K562 (cell line): Measurements from ENCODE around the gene SCYGR3. TPM values are rescaled to one million over a fixed set of nuclear protein-coding genes. Genes with fewer than 3 reads are reported as not detected.

Experiments
- ATAC-seq: fragments of 200-7000 bp; cut with Tn5 transposase; 3 replicates; pipeline ENCODE4 v1.9.1; 2020; ENCODE audit warnings: moderate library complexity
- BruUV-seq: library from RNA; stranded (reverse); fragments of 400-500 nt; replicated peaks from 2 replicates; lab custom pipeline; 2021; lab: Mats Ljungman, UMichigan
- CTCF ChIA-PET: fragments of 300-600 bp; formaldehyde crosslinking; extraction: SDS; loops from one replicate; lab custom pipeline; 2021; ENCODE audit warnings: low intra/inter-chr PET ratio; lab: Yijun Ruan, JAX
- POLR2A ChIA-PET: fragments of 300-600, 350-650 bp; sonication (Branson Sonifier 250); formaldehyde crosslinking; extraction: SDS; loops from one replicate; lab custom pipeline; 2021; ENCODE audit warnings: antibody characterized with exemption, inconsistent platforms; lab: Yijun Ruan, JAX
- DNase-seq, 4 experiments: peaks; one replicate each; pipeline versions ENCODE4 v3.0.0 to v3.0.0-alpha.2; 2011 to 2018; ENCODE audit warnings: low spot score in 3 of 4, mixed read lengths in 3 of 4; ENCODE audit errors: extremely low read depth in 1 of 4
- FAIRE-seq: peaks from 2 replicates; lab custom pipeline; 2011; peaks lifted over from hg19 to GRCh38; lab: Jason Lieb, UNC
- H2AFZ ChIP-seq: 2 replicates; pipeline ENCODE4 v1.6.0; 2011; ENCODE audit warnings: low read depth, low read length, control low read depth, inconsistent platforms
- H3K27ac ChIP-seq: fragments of 200-600 bp; 3 replicates; pipeline ENCODE4 v1.8.0; 2011; ENCODE audit warnings: low read depth, mild to moderate bottlenecking, control low read depth, inconsistent platforms, low read length, moderate library complexity, mixed read lengths; ENCODE audit errors: extremely low read depth
- H3K27me3 ChIP-seq, 2 experiments: fragments of 300-600 bp in 1 of 2; 2 replicates in 1 of 2; 3 replicates in 1 of 2; pipeline versions ENCODE4 v1.6.0 to v1.8.0; 2011; ENCODE audit warnings: inconsistent platforms in 2 of 2, low read length in 2 of 2, mild to moderate bottlenecking in 1 of 2, mixed read lengths in 1 of 2, moderate library complexity in 1 of 2; ENCODE audit not compliant: control insufficient read depth in 2 of 2, insufficient read depth in 2 of 2
- H3K36me3 ChIP-seq: fragments of 300-600 bp; 3 replicates; pipeline ENCODE4 v1.8.0; 2011; ENCODE audit warnings: mild to moderate bottlenecking, low read length, inconsistent platforms; ENCODE audit not compliant: control insufficient read depth, insufficient read depth
- H3K4me1 ChIP-seq, 2 experiments: fragments of 200-600 bp in 1 of 2; replicated peaks in 1 of 2; 2 replicates in 1 of 2; 3 replicates in 1 of 2; pipeline versions ENCODE4 v1.5.1 to v1.8.0; 2011; ENCODE audit warnings: inconsistent platforms in 2 of 2, low read length in 2 of 2, mild to moderate bottlenecking in 1 of 2, mixed read lengths in 1 of 2, moderate library complexity in 1 of 2; ENCODE audit not compliant: control insufficient read depth in 2 of 2, insufficient read depth in 2 of 2
- H3K4me2 ChIP-seq: 2 replicates; pipeline ENCODE4 v1.6.1; 2011; ENCODE audit warnings: low read length, control low read depth, inconsistent platforms, mixed read lengths; ENCODE audit not compliant: insufficient read depth
- H3K4me3 ChIP-seq: fragments of 200-600 bp; sonication (generic), shearing (Covaris generic); 2 replicates; pipeline ENCODE4 v1.5.1; 2016; ENCODE audit warnings: control low read depth, inconsistent platforms
- H3K79me2 ChIP-seq: fragments of 200-600 bp; 3 replicates; pipeline ENCODE4 v1.8.0; 2011; ENCODE audit warnings: low read length, inconsistent platforms; ENCODE audit not compliant: control insufficient read depth, insufficient read depth
- H3K9ac ChIP-seq, 2 experiments: 2 replicates each; pipeline versions ENCODE4 v1.6.0 to v1.6.1; 2011; ENCODE audit warnings: low read depth in 2 of 2, low read length in 2 of 2, control low read depth in 1 of 2, inconsistent platforms in 1 of 2, mild to moderate bottlenecking in 1 of 2, mixed read lengths in 1 of 2; ENCODE audit not compliant: insufficient read depth in 1 of 2
- H3K9me1 ChIP-seq: one replicate; pipeline ENCODE4 v1.6.0; 2011; ENCODE audit warnings: inconsistent platforms, mild to moderate bottlenecking, low read length, moderate library complexity; ENCODE audit not compliant: control insufficient read depth, insufficient read depth
- H3K9me3 ChIP-seq: replicated peaks from 2 replicates; pipeline ENCODE4 v1.5.1; 2011; ENCODE audit warnings: low read depth, low read length, inconsistent platforms; ENCODE audit not compliant: control insufficient read depth, insufficient read depth
- H4K20me1 ChIP-seq: replicated peaks from 2 replicates; pipeline ENCODE4 v1.6.1; 2011; ENCODE audit warnings: low read length, inconsistent platforms, mixed read lengths; ENCODE audit not compliant: control insufficient read depth, insufficient read depth
- ZBTB1 ChIP-seq: sonication (generic); formaldehyde crosslinking; IDR thresholded peaks from 2 replicates; pipeline ENCODE4 v1.8.1; 2023; ENCODE audit warnings: missing genetic modification reagents, low read depth, mild to moderate bottlenecking, borderline replicate concordance
- ZNF551 ChIP-seq: fragments of 250-450 bp; sonication (Bioruptor Pico); IDR thresholded peaks from 2 replicates; pipeline ENCODE4 v1.5.0; 2021; ENCODE audit warnings: mild to moderate bottlenecking, moderate library complexity
- WGBS: fragments of 100-300 bp; shearing (Covaris generic); methylation state at CpG from one replicate; pipeline ENCODE4 v1.1.6; 2016; ENCODE audit warnings: low coverage, mixed read lengths; ENCODE audit not compliant: insufficient coverage; ENCODE audit errors: missing lambda C conversion rate; 5-methylcytosine and 5-hydroxymethylcytosine counted together
- in situ Hi-C: fragments of 300-500 bp; cut with MboI; formaldehyde crosslinking; loops from 4 replicates; pipeline ENCODE4 v1.15.0; 2018; ENCODE audit warnings: inconsistent platforms, mixed read lengths
- intact Hi-C: fragments of 100-400 bp; cut with micrococcal nuclease; formaldehyde crosslinking; loops from 2 replicates; pipeline ENCODE4 v1.14.2; 2022
- polyA plus RNA-seq, 8 experiments: library from polyadenylated mRNA; depleted of rRNA in 4 of 8; stranded (reverse) in 5 of 8; unstranded in 3 of 8; fragments of >200 nt; fragmentation: Nextera tagmentation in 2 of 8; fragmentation: Illumina TruSeq in 1 of 8; extraction: Ambion mirVana in 2 of 8; extraction: Trizol in 1 of 8; gene quantifications; 2 replicates each; pipeline versions ENCODE4 v1.2.1 to v1.2.3, GENCODE V29; 2011 to 2014; ENCODE audit warnings: inconsistent platforms in 1 of 8, missing spikeins in 1 of 8
- total RNA-seq, 7 experiments: library from RNA; depleted of rRNA in 6 of 7; stranded (reverse); fragments of >200 nt in 6 of 7; fragmentation: Illumina TruSeq in 2 of 7; extraction: Trizol in 2 of 7; gene quantifications; 2 replicates each; pipeline versions ENCODE4 v1.2.1 to v1.2.3, GENCODE V29; 2011 to 2021; ENCODE audit warnings: low replicate concordance in 1 of 7
- TF ChIP-seq, protein P1 (sequence below): fragments of 450-650 bp; formaldehyde crosslinking; IDR thresholded peaks from 2 replicates; pipeline ENCODE4 v1.4.0; 2020; ENCODE audit warnings: mild to moderate bottlenecking, moderate library complexity

The SCYGR3 gene
- total and polyA plus RNA-seq, 9 of the 15 experiments (the other 6 are each of a cell fraction or from before 2014, with no cell fraction given) = not detected

DNA sequence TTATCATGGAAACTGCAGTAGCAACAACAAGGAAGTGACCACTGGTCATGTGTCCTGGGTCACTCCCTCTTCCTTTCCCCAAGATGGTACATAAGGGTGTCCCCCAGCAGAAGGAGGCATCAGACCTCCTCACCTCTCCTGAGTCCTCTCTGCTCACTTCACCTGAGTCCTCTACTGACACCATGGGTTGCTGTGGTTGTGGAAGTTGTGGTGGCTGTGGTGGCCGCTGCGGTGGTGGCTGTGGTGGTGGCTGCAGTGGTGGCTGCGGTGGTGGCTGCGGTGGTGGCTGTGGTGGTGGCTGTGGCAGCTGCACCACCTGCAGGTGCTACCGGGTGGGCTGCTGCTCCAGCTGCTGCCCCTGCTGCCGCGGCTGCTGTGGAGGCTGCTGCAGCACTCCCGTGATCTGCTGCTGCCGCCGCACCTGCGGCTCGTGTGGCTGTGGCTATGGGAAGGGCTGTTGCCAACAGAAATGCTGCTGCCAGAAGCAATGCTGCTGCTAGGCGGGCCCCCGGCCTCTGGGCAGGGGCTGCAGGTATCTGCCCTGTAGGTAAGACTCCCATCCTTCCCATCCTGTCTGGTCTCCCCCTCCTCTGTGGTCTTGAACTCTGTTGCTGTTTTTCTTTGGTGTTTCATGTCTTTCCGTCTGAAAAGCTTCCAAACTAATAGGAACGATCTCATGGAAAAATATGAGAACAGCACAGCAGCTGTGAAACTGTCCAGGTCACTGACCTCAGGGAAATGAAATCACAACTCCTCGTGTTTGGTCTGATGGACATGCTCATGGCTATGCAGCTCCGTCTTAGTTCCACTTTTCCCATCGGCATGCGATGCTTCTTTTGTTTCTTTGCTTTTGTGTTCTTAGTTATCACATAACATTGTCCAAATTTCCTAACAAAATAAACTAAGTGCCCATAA lies 2.9 kb upstream of the SCYGR3 start, which contains the start of gene SCYGR4:
Gene SCYGR4, plus strand, starts transcription at position 183 of the 915 bp plus-strand sequence. Its CDS starts 0 bp downstream, at position 183.
- H3K9me1 ChIP-seq = no peaks in the 10 kb centered on the region
- WGBS = 6% methylated on average over 9 of the region's 20 CpGs
- H3K79me2 ChIP-seq = no peaks in the 10 kb centered on the region
- intact Hi-C loops (no loop called here), in situ Hi-C loops (no loop called here)
- FAIRE-seq (no peak), ATAC-seq (0 out of 3 replicates have a peak, but pooled peaks have one; percentile 25), DNase-seq (no peak)
- no peaks in the 10 kb centered on the region for H3K36me3 ChIP-seq
- H3K4me1 ChIP-seq = no peaks in the 10 kb centered on the region
- POLR2A ChIA-PET = no interaction called here
- BruUV-seq = no TSS peak
- no peaks in the 10 kb centered on the region for H4K20me1 ChIP-seq
- H3K9me3 ChIP-seq = no peaks in the 10 kb centered on the region
- peaks cover 0 to 44% of the 10 kb centered on the region in 2 experiments; a peak in 2 of 5 replicates for H3K27me3 ChIP-seq
- H3K27ac ChIP-seq = no peak within 1 kb of the TSS
- TF ChIP-seq, protein P1, sequence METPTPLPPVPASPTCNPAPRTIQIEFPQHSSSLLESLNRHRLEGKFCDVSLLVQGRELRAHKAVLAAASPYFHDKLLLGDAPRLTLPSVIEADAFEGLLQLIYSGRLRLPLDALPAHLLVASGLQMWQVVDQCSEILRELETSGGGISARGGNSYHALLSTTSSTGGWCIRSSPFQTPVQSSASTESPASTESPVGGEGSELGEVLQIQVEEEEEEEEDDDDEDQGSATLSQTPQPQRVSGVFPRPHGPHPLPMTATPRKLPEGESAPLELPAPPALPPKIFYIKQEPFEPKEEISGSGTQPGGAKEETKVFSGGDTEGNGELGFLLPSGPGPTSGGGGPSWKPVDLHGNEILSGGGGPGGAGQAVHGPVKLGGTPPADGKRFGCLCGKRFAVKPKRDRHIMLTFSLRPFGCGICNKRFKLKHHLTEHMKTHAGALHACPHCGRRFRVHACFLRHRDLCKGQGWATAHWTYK (CRISPR knock-in tag) = peak; percentile 99
- TF ChIP-seq ZNF551 (no peak), ZBTB1 (peak; percentile 84)
- no peak within 1 kb of the TSS for H3K4me3 ChIP-seq
- H3K4me2 ChIP-seq = no peak within 1 kb of the TSS
- CTCF ChIA-PET = no interaction called here
- no peak within 1 kb of the TSS for H2AFZ ChIP-seq
- no peak within 1 kb of the TSS for H3K9ac ChIP-seq
